NCI-H526 (cell line): ENCODE results near the gene CREB3L1.
A peak's percentile ranks its signal among the peaks of the same experiment; 100 is the strongest.

Experiments used
- DNase-seq, 2 experiments: peaks; one replicate each; lab custom pipeline; 2025; lab: John Stamatoyannopoulos, UW

CREB3L1 gene

DNA sequence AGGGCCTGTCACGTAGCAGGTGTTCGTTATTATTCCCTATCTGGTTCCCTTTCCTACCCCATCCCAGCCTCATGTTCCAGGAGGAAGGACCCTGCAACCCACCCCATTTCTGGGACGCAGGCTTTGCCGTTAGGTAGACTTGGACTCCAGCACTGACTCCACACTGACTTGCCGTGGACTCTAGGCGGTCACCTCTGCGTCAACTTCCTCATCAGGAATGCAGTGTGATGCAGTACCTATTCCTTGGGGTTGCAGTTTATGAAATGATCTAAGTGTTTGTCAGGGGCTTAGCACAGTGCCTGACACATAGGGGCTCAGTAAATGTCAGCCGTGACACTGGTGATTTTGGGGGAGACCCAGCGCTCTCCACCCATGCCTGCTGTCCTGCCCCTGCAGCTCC lies 86.6 kb downstream of the CREB3L1 start:
- no peak for DNase-seq

DNA sequence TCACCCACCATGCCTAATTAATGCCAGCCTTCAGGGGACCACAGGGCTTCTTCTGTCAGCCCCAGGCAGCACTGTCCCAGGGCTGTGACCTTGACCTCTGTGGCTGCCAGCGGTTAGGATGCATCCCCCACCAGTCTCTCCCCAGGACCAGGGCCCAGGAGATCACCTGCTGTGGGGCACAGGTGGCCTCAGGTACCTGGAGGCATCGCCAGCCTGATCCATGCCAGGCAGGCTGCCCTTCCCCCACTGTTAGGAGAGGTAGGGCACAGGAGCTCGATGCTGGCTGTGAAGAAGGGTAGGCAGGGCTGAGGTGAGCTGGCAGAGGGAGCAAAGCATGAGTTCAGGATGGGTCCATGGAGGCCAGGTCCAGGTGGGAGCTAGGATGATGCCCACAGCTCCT lies 87.3 kb downstream of the CREB3L1 start:
- no peak for DNase-seq

- no peak for DNase-seq
Observed at GRCh38 chr11:46366260-46366659, 88.8 kb downstream of the CREB3L1 start.

- no peak for DNase-seq
Observed at GRCh38 chr11:46366661-46367161, 89.2 kb downstream of the CREB3L1 start.

- peak in 1 of 2 experiments; percentile 81 for DNase-seq
Observed at GRCh38 chr11:46367244-46367915, 89.9 kb downstream of the CREB3L1 start.

- no peak for DNase-seq
Observed at GRCh38 chr11:46367916-46368267, 90.4 kb downstream of the CREB3L1 start.

DNA sequence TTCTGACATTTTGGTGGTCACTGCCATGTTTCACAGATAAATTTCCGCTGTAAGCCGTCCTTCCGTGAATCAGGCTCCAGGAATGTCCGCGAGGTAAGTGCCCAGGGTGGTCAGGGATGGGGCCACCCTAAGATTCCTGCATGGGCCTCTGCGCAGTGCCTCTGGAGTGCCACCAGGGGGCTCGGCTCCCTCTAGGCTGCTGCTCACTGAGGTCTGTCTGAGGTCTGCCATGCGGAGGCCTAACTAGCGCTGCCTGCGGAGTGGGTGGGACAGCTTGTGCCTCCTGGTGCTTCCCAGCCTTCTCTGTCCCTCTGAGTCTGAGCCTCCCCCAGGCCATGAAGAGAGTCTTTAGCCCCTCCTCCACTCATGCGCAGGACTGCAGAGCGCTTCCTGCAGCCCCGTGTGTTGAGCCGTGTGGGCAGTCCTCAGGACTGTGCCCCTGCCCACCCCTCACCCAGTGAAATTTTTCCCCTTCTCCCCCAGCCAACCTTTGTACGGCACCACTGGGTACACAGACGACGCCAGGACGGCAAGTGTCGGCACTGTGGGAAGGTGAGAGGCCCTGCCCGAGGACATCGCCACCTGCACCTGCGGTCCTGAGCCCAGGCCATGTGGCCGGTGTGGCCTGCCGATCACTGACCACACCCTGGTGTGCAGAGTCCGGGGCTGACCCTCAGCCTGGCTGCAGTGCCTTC lies 92.1 kb downstream of the CREB3L1 start:
- DNase-seq: peak; percentile 45 to 81

- DNase-seq: no peak
Observed at GRCh38 chr11:46370253-46370652, 92.8 kb downstream of the CREB3L1 start.
